Astrocyte (in vitro differentiated cells and primary cell): ENCODE results near the gene MAP4K4. TPM values are rescaled to one million over a fixed set of nuclear protein-coding genes. Genes with fewer than 3 reads are reported as not detected.

ENCODE experiments used
- DNase-seq: peaks from one replicate; pipeline ENCODE4 v3.0.0-alpha.2; 2010; ENCODE audit warnings: low read depth
- FAIRE-seq: peaks from 2 replicates; lab custom pipeline; 2011; peaks lifted over from hg19 to GRCh38; lab: Jason Lieb, UNC
- H2AFZ ChIP-seq: 2 replicates; pipeline ENCODE4 v1.6.0; 2012; ENCODE audit warnings: low read depth, low read length, inconsistent platforms
- H3K27ac ChIP-seq: 2 replicates; pipeline ENCODE4 v1.5.1; 2011; ENCODE audit warnings: low read depth, low read length, inconsistent platforms
- H3K27me3 ChIP-seq: 2 replicates; pipeline ENCODE4 v1.6.0; 2011; ENCODE audit warnings: low read length, inconsistent platforms; ENCODE audit not compliant: insufficient read depth
- H3K36me3 ChIP-seq: 2 replicates; pipeline ENCODE4 v1.5.1; 2011; ENCODE audit warnings: low read length, inconsistent platforms; ENCODE audit not compliant: insufficient read depth
- H3K4me1 ChIP-seq: 2 replicates; pipeline ENCODE4 v1.5.1; 2011; ENCODE audit warnings: low read length, inconsistent platforms; ENCODE audit not compliant: insufficient read depth
- H3K4me2 ChIP-seq: 2 replicates; pipeline ENCODE4 v1.6.0; 2012; ENCODE audit warnings: low read length, inconsistent platforms
- H3K4me3 ChIP-seq: 2 replicates; pipeline ENCODE4 v1.5.1; 2011; ENCODE audit warnings: low read depth, mild to moderate bottlenecking, low read length, inconsistent platforms; ENCODE audit not compliant: insufficient read depth
- H3K79me2 ChIP-seq: 2 replicates; pipeline ENCODE4 v1.6.0; 2012; ENCODE audit warnings: mild to moderate bottlenecking, low read length, inconsistent platforms; ENCODE audit not compliant: insufficient read depth
- H3K9ac ChIP-seq: 2 replicates; pipeline ENCODE4 v1.6.0; 2012; ENCODE audit warnings: mild to moderate bottlenecking, low read length, inconsistent platforms
- H3K9me3 ChIP-seq: 2 replicates; pipeline ENCODE4 v1.5.1; 2012; ENCODE audit warnings: low read depth, mild to moderate bottlenecking, low read length, inconsistent platforms; ENCODE audit not compliant: insufficient read depth
- H4K20me1 ChIP-seq: 2 replicates; pipeline ENCODE4 v1.6.0; 2012; ENCODE audit warnings: low read length, inconsistent platforms; ENCODE audit not compliant: insufficient read depth
- H3K27ac Mint-ChIP-seq: one replicate; pipeline ENCODE4 v1.8.0; 2021; ENCODE audit warnings: mild to moderate bottlenecking, mixed read lengths; ENCODE audit not compliant: unreplicated experiment
- H3K27me3 Mint-ChIP-seq: one replicate; pipeline ENCODE4 v1.8.0; 2021; ENCODE audit warnings: low read depth, mixed read lengths; ENCODE audit not compliant: unreplicated experiment
- H3K36me3 Mint-ChIP-seq: one replicate; pipeline ENCODE4 v1.8.0; 2021; ENCODE audit warnings: low read depth, mixed read lengths; ENCODE audit not compliant: unreplicated experiment
- H3K4me1 Mint-ChIP-seq: one replicate; pipeline ENCODE4 v1.8.0; 2021; ENCODE audit warnings: low read depth, mixed read lengths; ENCODE audit not compliant: unreplicated experiment
- H3K4me3 Mint-ChIP-seq: one replicate; pipeline ENCODE4 v1.8.0; 2021; ENCODE audit warnings: mild to moderate bottlenecking, moderate library complexity, mixed read lengths; ENCODE audit not compliant: unreplicated experiment
- H3K9me3 Mint-ChIP-seq: one replicate; pipeline ENCODE4 v1.8.0; 2021; ENCODE audit warnings: mild to moderate bottlenecking, mixed read lengths; ENCODE audit not compliant: unreplicated experiment
- CTCF ChIP-seq: IDR thresholded peaks from 2 replicates; pipeline ENCODE4 v1.5.1; 2011; ENCODE audit warnings: low read depth, mild to moderate bottlenecking, inconsistent platforms, low read length, moderate library complexity; ENCODE audit not compliant: insufficient read depth
- EZH2 ChIP-seq: IDR thresholded peaks from 2 replicates; pipeline ENCODE4 v1.6.1; 2012; ENCODE audit warnings: mild to moderate bottlenecking, low read length, inconsistent platforms; ENCODE audit not compliant: insufficient read depth
- total RNA-seq: library from RNA; stranded (reverse); gene quantifications from 2 replicates; pipeline ENCODE4 v1.2.1, GENCODE V29; 2021

The MAP4K4 gene
- total RNA-seq, 1 donor from 2014 or later, result 231 TPM

- Histone ChIP-seq H2AFZ (no peak overlapping the region), H3K27ac (no peak overlapping the region), H3K9me3 (no peaks in the 10 kb centered on the region), H3K4me1 (peaks cover 43% of the 10 kb centered on the region), H3K36me3 (no peaks in the 10 kb centered on the region), H3K4me3 (no peak overlapping the region), H3K4me2 (peak overlapping the region; percentile 16), H3K9ac (no peak overlapping the region), H3K79me2 (peaks cover 86% of the 10 kb centered on the region), H4K20me1 (peaks cover 68% of the 10 kb centered on the region), H3K27me3 (no peaks in the 10 kb centered on the region)
- no peak for FAIRE-seq
- no peak for DNase-seq
- peaks cover 2% of the 10 kb centered on the region for H3K36me3 Mint-ChIP-seq
- no peak for TF ChIP-seq CTCF
- TF ChIP-seq EZH2, result no peak
- H3K27ac Mint-ChIP-seq, result peak overlapping the region; percentile 83
- peaks cover 67% of the 10 kb centered on the region for H3K4me1 Mint-ChIP-seq
- no peak overlapping the region for H3K4me3 Mint-ChIP-seq
- H3K9me3 Mint-ChIP-seq, result no peaks in the 10 kb centered on the region
- no peaks in the 10 kb centered on the region for H3K27me3 Mint-ChIP-seq
Observed at GRCh38 chr2:101763496-101764333, 66.2 kb downstream of the MAP4K4 start.

GRCh38 chr2:101766337-101766736 lies 68.8 kb downstream of the MAP4K4 start:
- Histone ChIP-seq H3K27me3 (no peaks in the 10 kb centered on the region), H3K4me3 (peak overlapping the region; percentile 38), H4K20me1 (peaks cover 90% of the 10 kb centered on the region), H3K4me2 (peak overlapping the region; percentile 79), H3K27ac (peak overlapping the region; percentile 79), H3K9ac (peak overlapping the region; percentile 51), H3K4me1 (peaks cover 53% of the 10 kb centered on the region), H2AFZ (no peak overlapping the region), H3K36me3 (no peaks in the 10 kb centered on the region), H3K79me2 (peaks cover 96% of the 10 kb centered on the region), H3K9me3 (no peaks in the 10 kb centered on the region)
- Mint-ChIP-seq H3K4me1 (peaks cover 79% of the 10 kb centered on the region), H3K36me3 (peaks cover 2% of the 10 kb centered on the region), H3K27me3 (no peaks in the 10 kb centered on the region), H3K9me3 (no peaks in the 10 kb centered on the region), H3K4me3 (peak overlapping the region; percentile 41), H3K27ac (peak overlapping the region; percentile 93)
- TF ChIP-seq EZH2 (no peak), CTCF (no peak)
- FAIRE-seq, result no peak
- DNase-seq, result no peak
